HTERT RPE-1 (cell line): ENCODE results near the gene SULT2B1.
"Not testable (repeated sequence)": the region's sequence is repeated elsewhere in the genome, so short reads cannot be mapped to it uniquely, and the experiment has no call there.

Source experiments
- in situ Hi-C: fragments of 300-500 bp; cut with MboI; formaldehyde crosslinking; loops from 4 replicates; pipeline ENCODE4 v1.14.3; 2020; ENCODE audit warnings: low sequenced_read_pairs

SULT2B1 gene

GRCh38 chr19:48551437-48552302 is at the start of gene SULT2B1:
SULT2B1 (plus strand) TSS chr19:48552172; CDS start chr19:48552253, 81 bp downstream.
- in situ Hi-C loops, result no loop called here

- in situ Hi-C loops, result no loop called here
Measured at GRCh38 chr19:48502350-48503018, 49.5 kb upstream of the SULT2B1 start.

- in situ Hi-C loops, result no loop called here
Measured at GRCh38 chr19:48506138-48506733, 45.7 kb upstream of the SULT2B1 start.

GRCh38 chr19:48507911-48508439 is 44.0 kb upstream of the SULT2B1 start:
- in situ Hi-C loops, result no loop called here

- in situ Hi-C loops, result no loop called here
Measured at GRCh38 chr19:48508729-48509411, 43.1 kb upstream of the SULT2B1 start.

- in situ Hi-C loops, result no loop called here
Measured at GRCh38 chr19:48509467-48510194, 42.3 kb upstream of the SULT2B1 start.

- in situ Hi-C loops, result no loop called here
Measured at GRCh38 chr19:48510421-48511268, 41.3 kb upstream of the SULT2B1 start.

GRCh38 chr19:48511321-48511731 is 40.6 kb upstream of the SULT2B1 start:
- in situ Hi-C loops, result no loop called here

- in situ Hi-C loops, result no loop called here
Measured at GRCh38 chr19:48511800-48512503, 40.0 kb upstream of the SULT2B1 start, which contains the start of gene LMTK3. LMTK3 (minus strand) TSS chr19:48511835; CDS start chr19:48511576, 259 bp downstream.

GRCh38 chr19:48512504-48513288 is 39.3 kb upstream of the SULT2B1 start:
- in situ Hi-C loops, result no loop called here

- in situ Hi-C loops, result no loop called here
Measured at GRCh38 chr19:48513289-48514122, 38.5 kb upstream of the SULT2B1 start.

- in situ Hi-C loops, result no loop called here
Measured at GRCh38 chr19:48514123-48514458, 37.9 kb upstream of the SULT2B1 start.

- in situ Hi-C loops, result no loop called here
Measured at GRCh38 chr19:48516536-48516935, 35.4 kb upstream of the SULT2B1 start.

GRCh38 chr19:48518207-48518606 is 33.8 kb upstream of the SULT2B1 start:
- in situ Hi-C loops, result no loop called here

GRCh38 chr19:48519426-48519825 is 32.5 kb upstream of the SULT2B1 start:
- in situ Hi-C loops, result not testable (repeated sequence)

- in situ Hi-C loops, result no loop called here
Measured at GRCh38 chr19:48520134-48520533, 31.8 kb upstream of the SULT2B1 start.

- in situ Hi-C loops, result no loop called here
Measured at GRCh38 chr19:48524221-48524620, 27.8 kb upstream of the SULT2B1 start.
